KOPT-K1 (cell line): ENCODE results near the gene DAB1.

Experiments used
- H3K27ac ChIP-seq: fragments of 200-600 bp; sonication (generic); 2 replicates; pipeline ENCODE4 v1.5.1; 2016; ENCODE audit warnings: antibody characterized with exemption, mild to moderate bottlenecking, low read depth, low read length; ENCODE audit not compliant: poor library complexity, severe bottlenecking
- H3K36me3 ChIP-seq: fragments of 200-600 bp; sonication (generic); 2 replicates; pipeline ENCODE4 v1.5.1; 2017; ENCODE audit warnings: antibody characterized with exemption, mild to moderate bottlenecking, low read length, moderate library complexity; ENCODE audit not compliant: insufficient read depth
- H3K9me3 ChIP-seq: fragments of 200-600 bp; sonication (generic); 2 replicates; pipeline ENCODE4 v1.5.1; 2017; ENCODE audit warnings: antibody characterized with exemption, low read length, mild to moderate bottlenecking; ENCODE audit not compliant: insufficient read depth, poor library complexity, severe bottlenecking

DAB1 gene

GRCh38 chr1:57272150-57272549 is 151.7 kb downstream of the DAB1 start:
- H3K36me3 ChIP-seq = no peaks in the 10 kb centered on the region

GRCh38 chr1:57270927-57271698 is 152.7 kb downstream of the DAB1 start:
- Histone ChIP-seq H3K9me3 (no peaks in the 10 kb centered on the region), H3K36me3 (no peaks in the 10 kb centered on the region), H3K27ac (no peak overlapping the region)

More at GRCh38 chr1:57272150-57272549, 151.7 kb downstream of the DAB1 start:
- no peaks in the 10 kb centered on the region for H3K9me3 ChIP-seq
- no peak overlapping the region for H3K27ac ChIP-seq

- no peaks in the 10 kb centered on the region for H3K36me3 ChIP-seq
- no peak overlapping the region for H3K27ac ChIP-seq
- no peaks in the 10 kb centered on the region for H3K9me3 ChIP-seq
Observed at GRCh38 chr1:57269630-57270225, 154.1 kb downstream of the DAB1 start.

- no peaks in the 10 kb centered on the region for H3K36me3 ChIP-seq
- no peaks in the 10 kb centered on the region for H3K9me3 ChIP-seq
- H3K27ac ChIP-seq = no peak overlapping the region
Observed at GRCh38 chr1:57265104-57265503, 158.8 kb downstream of the DAB1 start.

GRCh38 chr1:57262472-57262871 is 161.4 kb downstream of the DAB1 start:
- H3K27ac ChIP-seq = no peak overlapping the region
- no peaks in the 10 kb centered on the region for H3K9me3 ChIP-seq
- H3K36me3 ChIP-seq = no peaks in the 10 kb centered on the region

GRCh38 chr1:57258557-57259325 is 165.1 kb downstream of the DAB1 start:
- Histone ChIP-seq H3K9me3 (no peaks in the 10 kb centered on the region), H3K27ac (no peak overlapping the region), H3K36me3 (no peaks in the 10 kb centered on the region)

- Histone ChIP-seq H3K27ac (no peak overlapping the region), H3K9me3 (no peaks in the 10 kb centered on the region), H3K36me3 (no peaks in the 10 kb centered on the region)
Observed at GRCh38 chr1:57255945-57256344, 167.9 kb downstream of the DAB1 start.

- Histone ChIP-seq H3K36me3 (no peaks in the 10 kb centered on the region), H3K27ac (no peak overlapping the region), H3K9me3 (no peaks in the 10 kb centered on the region)
Observed at GRCh38 chr1:57254022-57254421, 169.8 kb downstream of the DAB1 start.

- Histone ChIP-seq H3K27ac (no peak overlapping the region), H3K36me3 (no peaks in the 10 kb centered on the region), H3K9me3 (no peaks in the 10 kb centered on the region)
Observed at GRCh38 chr1:57252597-57253294, 171.1 kb downstream of the DAB1 start.

- H3K36me3 ChIP-seq = no peaks in the 10 kb centered on the region
- H3K9me3 ChIP-seq = peaks cover 13% of the 10 kb centered on the region
- H3K27ac ChIP-seq = no peak overlapping the region
Observed at GRCh38 chr1:57250021-57250420, 173.8 kb downstream of the DAB1 start.

GRCh38 chr1:57249511-57249910 is 174.3 kb downstream of the DAB1 start:
- no peak overlapping the region for H3K27ac ChIP-seq
- no peaks in the 10 kb centered on the region for H3K36me3 ChIP-seq
- peaks cover 13% of the 10 kb centered on the region for H3K9me3 ChIP-seq

- no peaks in the 10 kb centered on the region for H3K36me3 ChIP-seq
- peaks cover 13% of the 10 kb centered on the region for H3K9me3 ChIP-seq
- no peak overlapping the region for H3K27ac ChIP-seq
Observed at GRCh38 chr1:57248830-57249229, 175.0 kb downstream of the DAB1 start.

GRCh38 chr1:57238233-57238781 is 185.6 kb downstream of the DAB1 start:
- Histone ChIP-seq H3K27ac (no peak overlapping the region), H3K9me3 (no peaks in the 10 kb centered on the region), H3K36me3 (no peaks in the 10 kb centered on the region)

GRCh38 chr1:57235730-57236510 is 187.9 kb downstream of the DAB1 start:
- no peaks in the 10 kb centered on the region for H3K36me3 ChIP-seq
- no peaks in the 10 kb centered on the region for H3K9me3 ChIP-seq
- no peak overlapping the region for H3K27ac ChIP-seq
